Thoracic aorta (tissue), 2 donors: ENCODE data around the gene MCTP2. TPM values are rescaled to one million over a fixed set of nuclear protein-coding genes. Genes with fewer than 3 reads are reported as not detected.

ENCODE experiments used
- ATAC-seq: fragments of 150-250 bp; one replicate; pipeline ENCODE4 v1.8.0; 2017; ENCODE audit warnings: low read depth; ENCODE audit not compliant: insufficient number of reproducible peaks, low FRiP score
- DNase-seq: peaks from one replicate; pipeline ENCODE4 v3.0.0-alpha.2; 2020; ENCODE audit warnings: low spot score
- H3K27ac ChIP-seq, 2 donors: fragments of 200-600 bp; sonication (generic); 1 replicate in 1 of 2; 2 replicates in 1 of 2; pipeline ENCODE4 v1.5.1; 2016; ENCODE audit warnings: mild to moderate bottlenecking in 2 of 2, moderate library complexity in 2 of 2
- H3K27me3 ChIP-seq: fragments of 200-600 bp; sonication (generic); replicated peaks from 2 replicates; pipeline ENCODE4 v1.6.0; 2016; ENCODE audit warnings: mild to moderate bottlenecking; ENCODE audit not compliant: insufficient read depth
- H3K36me3 ChIP-seq: fragments of 200-600 bp; sonication (generic); one replicate; pipeline ENCODE4 v1.5.1; 2016
- H3K4me1 ChIP-seq, 2 donors: fragments of 200-600 bp; sonication (generic); 1 replicate in 1 of 2; 2 replicates in 1 of 2; pipeline versions ENCODE4 v1.5.1 to v1.6.0; 2016; ENCODE audit warnings: low read depth in 2 of 2, mild to moderate bottlenecking in 1 of 2; ENCODE audit not compliant: control insufficient read depth in 1 of 2
- H3K4me3 ChIP-seq: fragments of 200-600 bp; sonication (generic); 2 replicates; pipeline ENCODE4 v1.5.1; 2016; ENCODE audit warnings: mild to moderate bottlenecking
- H3K9me3 ChIP-seq: fragments of 200-600 bp; sonication (generic); 2 replicates; pipeline ENCODE4 v1.5.1; 2016
- CTCF ChIP-seq: fragments of 200-600 bp; sonication (generic); IDR thresholded peaks from one replicate; pipeline ENCODE4 v1.5.1; 2019; ENCODE audit warnings: antibody characterized with exemption
- total RNA-seq, 2 donors: library from RNA; depleted of rRNA; stranded (reverse); fragments of >200 nt; gene quantifications; one replicate each; pipeline versions ENCODE4 v1.1.0 to v1.2.3, GENCODE V29; 2016

Gene MCTP2
- total RNA-seq, 2 donors from 2014 or later = 15.7 to 16.6 TPM

DNA sequence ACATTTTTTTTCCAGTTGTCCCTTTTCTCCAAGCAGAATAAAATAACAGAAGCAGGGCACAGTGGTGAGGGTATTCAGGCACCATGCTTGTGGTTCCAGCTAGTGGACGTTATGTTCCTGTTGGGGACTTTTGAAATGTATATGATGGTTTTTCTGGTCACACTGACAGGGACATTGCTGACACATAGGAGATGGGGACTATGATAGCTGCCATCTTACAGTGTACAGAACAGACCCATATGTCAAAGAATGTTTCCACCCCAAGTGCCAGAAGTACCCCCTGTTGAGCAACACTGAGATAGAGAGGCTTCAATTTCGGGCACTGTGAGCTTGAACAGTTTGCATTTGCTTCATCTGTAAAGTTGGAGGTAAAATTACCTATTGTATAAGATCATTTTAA, 38.6 kb downstream of the MCTP2 start:
- TF ChIP-seq CTCF = no peak
- Histone ChIP-seq H3K27me3 (no peaks in the 10 kb centered on the region), H3K27ac (no peak overlapping the region), H3K36me3 (no peaks in the 10 kb centered on the region), H3K4me1 (no peaks in the 10 kb centered on the region), H3K4me3 (no peak overlapping the region), H3K9me3 (no peaks in the 10 kb centered on the region)
- DNase-seq (no peak), ATAC-seq (no peak)

GRCh38 chr15:94270570-94270969, 39.2 kb downstream of the MCTP2 start:
- DNase-seq (no peak), ATAC-seq (no peak)
- no peak for TF ChIP-seq CTCF
- no peak overlapping the region for H3K4me3 ChIP-seq
- no peak overlapping the region for H3K27ac ChIP-seq
- H3K27me3 ChIP-seq = no peaks in the 10 kb centered on the region
- no peaks in the 10 kb centered on the region for H3K36me3 ChIP-seq
- no peaks in the 10 kb centered on the region for H3K4me1 ChIP-seq
- H3K9me3 ChIP-seq = no peaks in the 10 kb centered on the region

DNA sequence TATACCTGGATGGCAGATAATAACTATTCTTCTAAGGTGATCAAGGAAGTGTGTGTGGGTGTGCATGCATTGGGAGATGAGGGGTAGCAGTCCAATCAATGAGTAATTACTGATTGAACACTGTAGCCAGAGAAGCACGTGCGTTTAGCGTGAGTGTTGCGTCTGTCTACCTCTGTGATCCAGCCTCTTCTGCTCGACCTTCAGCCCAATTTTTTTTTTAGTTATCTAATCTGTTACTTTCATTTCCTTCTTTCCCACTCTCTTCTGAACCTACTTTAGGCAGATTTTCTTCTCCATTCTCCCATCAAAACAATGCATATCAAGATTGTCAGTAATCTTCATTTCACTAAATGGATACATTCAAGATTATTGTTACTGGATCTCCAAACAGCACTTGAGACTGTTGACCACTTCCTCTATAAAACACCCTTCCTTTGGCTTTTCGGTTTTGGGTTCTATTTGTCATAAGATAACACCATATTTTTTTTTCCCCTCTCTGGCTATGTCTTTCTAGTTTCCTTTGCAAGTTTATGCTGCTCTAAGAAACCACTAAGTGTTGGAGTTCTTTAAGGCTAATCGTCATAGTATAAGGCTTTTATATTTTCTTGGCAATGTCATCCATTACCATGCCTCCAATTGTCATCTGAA, 41.0 kb downstream of the MCTP2 start:
- no peak for TF ChIP-seq CTCF
- no peak for DNase-seq
- Histone ChIP-seq H3K9me3 (no peaks in the 10 kb centered on the region), H3K4me3 (no peak overlapping the region), H3K36me3 (no peaks in the 10 kb centered on the region), H3K27me3 (no peaks in the 10 kb centered on the region), H3K4me1 (no peaks in the 10 kb centered on the region), H3K27ac (no peak overlapping the region)
- no peak for ATAC-seq

DNA sequence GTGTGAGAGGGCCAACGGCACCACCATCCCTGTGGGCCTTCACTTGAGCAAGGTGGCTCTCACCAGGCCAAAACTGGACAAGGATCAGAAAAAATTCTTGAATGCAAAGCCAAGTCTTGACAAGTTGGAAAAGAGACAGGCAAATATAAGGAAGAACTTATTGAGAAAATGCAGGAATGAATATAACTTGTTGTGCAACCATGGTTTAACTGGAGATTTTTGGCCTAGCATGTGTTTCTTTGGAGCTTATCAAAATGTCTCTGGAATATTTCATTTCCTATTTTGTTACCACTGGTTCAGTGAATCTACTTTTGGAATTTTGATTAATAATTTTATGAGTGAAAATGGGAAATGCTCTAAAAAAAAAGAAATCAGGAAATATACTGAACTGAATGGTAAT, 42.5 kb downstream of the MCTP2 start:
- no peak for DNase-seq
- Histone ChIP-seq H3K9me3 (no peaks in the 10 kb centered on the region), H3K27me3 (no peaks in the 10 kb centered on the region), H3K36me3 (no peaks in the 10 kb centered on the region), H3K4me1 (no peaks in the 10 kb centered on the region), H3K4me3 (no peak overlapping the region), H3K27ac (no peak overlapping the region)
- ATAC-seq = no peak
- TF ChIP-seq CTCF = no peak

DNA sequence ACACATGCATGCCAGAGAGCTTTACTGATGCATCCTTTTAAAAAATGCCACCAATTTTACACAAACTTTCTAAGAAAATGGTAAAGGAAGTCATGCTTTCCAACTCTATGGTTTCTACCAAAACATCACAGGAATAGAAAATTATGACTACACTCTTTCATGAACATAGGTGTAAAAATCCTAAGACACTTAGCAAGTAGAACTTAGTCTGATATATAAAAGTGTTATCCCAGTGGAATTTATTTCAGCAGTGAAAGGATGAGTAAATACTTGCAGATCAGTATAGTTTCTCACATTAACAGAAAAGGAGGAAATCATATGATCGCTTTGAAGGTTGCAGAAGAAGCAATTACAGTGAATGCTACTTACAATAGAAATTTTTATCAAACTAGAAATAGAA, 43.4 kb downstream of the MCTP2 start:
- H3K36me3 ChIP-seq = no peaks in the 10 kb centered on the region
- no peak overlapping the region for H3K4me3 ChIP-seq
- ATAC-seq (no peak), DNase-seq (no peak)
- no peaks in the 10 kb centered on the region for H3K27me3 ChIP-seq
- no peak for TF ChIP-seq CTCF
- no peaks in the 10 kb centered on the region for H3K4me1 ChIP-seq
- no peak overlapping the region for H3K27ac ChIP-seq
- no peaks in the 10 kb centered on the region for H3K9me3 ChIP-seq
